Measurements from ENCODE around the gene MCC.

- TF ChIP-seq, protein P1, sequence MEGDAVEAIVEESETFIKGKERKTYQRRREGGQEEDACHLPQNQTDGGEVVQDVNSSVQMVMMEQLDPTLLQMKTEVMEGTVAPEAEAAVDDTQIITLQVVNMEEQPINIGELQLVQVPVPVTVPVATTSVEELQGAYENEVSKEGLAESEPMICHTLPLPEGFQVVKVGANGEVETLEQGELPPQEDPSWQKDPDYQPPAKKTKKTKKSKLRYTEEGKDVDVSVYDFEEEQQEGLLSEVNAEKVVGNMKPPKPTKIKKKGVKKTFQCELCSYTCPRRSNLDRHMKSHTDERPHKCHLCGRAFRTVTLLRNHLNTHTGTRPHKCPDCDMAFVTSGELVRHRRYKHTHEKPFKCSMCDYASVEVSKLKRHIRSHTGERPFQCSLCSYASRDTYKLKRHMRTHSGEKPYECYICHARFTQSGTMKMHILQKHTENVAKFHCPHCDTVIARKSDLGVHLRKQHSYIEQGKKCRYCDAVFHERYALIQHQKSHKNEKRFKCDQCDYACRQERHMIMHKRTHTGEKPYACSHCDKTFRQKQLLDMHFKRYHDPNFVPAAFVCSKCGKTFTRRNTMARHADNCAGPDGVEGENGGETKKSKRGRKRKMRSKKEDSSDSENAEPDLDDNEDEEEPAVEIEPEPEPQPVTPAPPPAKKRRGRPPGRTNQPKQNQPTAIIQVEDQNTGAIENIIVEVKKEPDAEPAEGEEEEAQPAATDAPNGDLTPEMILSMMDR (IDR thresholded peaks at IDR 0.05; ENCODE audit: poor library complexity) = no peak
- TF ChIP-seq EZH2 (IDR thresholded peaks at IDR 0.05; ENCODE audit: borderline replicate concordance) (no peak), EZH2phosphoT487 (IDR thresholded peaks at IDR 0.05; ENCODE audit: low read depth, severe bottlenecking, unreplicated experiment) (no peak)
Measured at GRCh38 chr5:113128641-113129330, 359.5 kb downstream of the MCC start.

All from hepatocyte (in vitro differentiated cells).